Neutrophil (primary cell): Measurements from ENCODE around the gene UBE2D2.
"Not testable (repeated sequence)": the region's sequence is repeated elsewhere in the genome, so short reads cannot be mapped to it uniquely, and the experiment has no call there.

ENCODE experiments used
- H3K27ac ChIP-seq: fragments of 200-600 bp; sonication (generic); 2 replicates; pipeline ENCODE4 v1.5.1; 2016; ENCODE audit warnings: mild to moderate bottlenecking, moderate library complexity
- H3K27me3 ChIP-seq: fragments of 200-600 bp; sonication (generic); 2 replicates; pipeline ENCODE4 v1.6.0; 2016; ENCODE audit warnings: mild to moderate bottlenecking
- H3K36me3 ChIP-seq: fragments of 200-600 bp; sonication (generic); 2 replicates; pipeline ENCODE4 v1.5.1; 2017
- H3K4me1 ChIP-seq, 2 experiments: fragments of 200-600 bp in 1 of 2; sonication (generic) in 1 of 2; 1 replicate in 1 of 2; 2 replicates in 1 of 2; pipeline versions ENCODE4 v1.5.1 to v1.6.1; 2013 to 2016; ENCODE audit warnings: low read depth in 1 of 2, low read length in 1 of 2, mild to moderate bottlenecking in 1 of 2, moderate library complexity in 1 of 2; ENCODE audit not compliant: control insufficient read depth in 1 of 2, insufficient read depth in 1 of 2
- H3K4me3 ChIP-seq, 2 experiments: fragments of 200-600 bp in 1 of 2; sonication (generic) in 1 of 2; 1 replicate in 1 of 2; 2 replicates in 1 of 2; pipeline ENCODE4 v1.5.1; 2013 to 2016; ENCODE audit warnings: low read depth in 1 of 2, low read length in 1 of 2, mild to moderate bottlenecking in 1 of 2, moderate library complexity in 1 of 2
- H3K9me3 ChIP-seq: fragments of 200-600 bp; sonication (generic); 2 replicates; pipeline ENCODE4 v1.5.1; 2016
- TF ChIP-seq, protein P1 (sequence below): fragments of 200-600 bp; sonication (generic); IDR thresholded peaks from 2 replicates; pipeline ENCODE4 v1.5.1; 2016; ENCODE audit warnings: antibody characterized with exemption

Gene UBE2D2

DNA sequence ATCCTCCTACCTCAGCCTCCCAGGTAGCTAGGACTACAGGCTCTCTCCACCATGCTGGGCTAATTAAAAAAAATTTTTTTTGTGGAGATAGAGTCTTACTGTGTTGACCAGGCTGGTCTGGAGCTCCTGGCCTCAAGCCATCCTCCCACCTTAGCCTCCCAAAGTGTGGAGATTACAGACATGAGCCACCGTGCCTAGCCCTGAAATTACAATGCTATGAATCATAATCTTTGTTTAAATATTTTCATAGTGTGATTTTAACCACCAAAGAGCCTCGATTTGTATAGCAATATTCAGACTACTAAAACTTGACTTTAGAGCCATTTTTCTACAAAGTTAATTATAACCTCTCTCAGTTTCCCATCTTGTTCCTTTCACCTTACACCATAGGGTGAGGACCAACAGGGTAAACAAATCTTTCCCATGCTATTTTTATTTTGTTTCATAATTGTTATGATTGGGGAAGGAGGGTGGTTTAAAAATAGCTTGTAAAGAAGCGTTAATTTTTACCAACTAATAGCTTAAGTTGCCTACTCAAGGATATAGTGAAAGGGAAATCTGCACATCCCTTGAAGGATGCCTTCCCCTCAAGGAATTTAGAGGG is 32.7 kb downstream of the UBE2D2 start:
- Histone ChIP-seq H3K27ac (no peak overlapping the region), H3K4me3 (no peak overlapping the region), H3K4me1 (peaks cover 13 to 21% of the 10 kb centered on the region in 2 experiments), H3K27me3 (no peaks in the 10 kb centered on the region), H3K36me3 (no peaks in the 10 kb centered on the region), H3K9me3 (no peaks in the 10 kb centered on the region)
- TF ChIP-seq, protein P1, sequence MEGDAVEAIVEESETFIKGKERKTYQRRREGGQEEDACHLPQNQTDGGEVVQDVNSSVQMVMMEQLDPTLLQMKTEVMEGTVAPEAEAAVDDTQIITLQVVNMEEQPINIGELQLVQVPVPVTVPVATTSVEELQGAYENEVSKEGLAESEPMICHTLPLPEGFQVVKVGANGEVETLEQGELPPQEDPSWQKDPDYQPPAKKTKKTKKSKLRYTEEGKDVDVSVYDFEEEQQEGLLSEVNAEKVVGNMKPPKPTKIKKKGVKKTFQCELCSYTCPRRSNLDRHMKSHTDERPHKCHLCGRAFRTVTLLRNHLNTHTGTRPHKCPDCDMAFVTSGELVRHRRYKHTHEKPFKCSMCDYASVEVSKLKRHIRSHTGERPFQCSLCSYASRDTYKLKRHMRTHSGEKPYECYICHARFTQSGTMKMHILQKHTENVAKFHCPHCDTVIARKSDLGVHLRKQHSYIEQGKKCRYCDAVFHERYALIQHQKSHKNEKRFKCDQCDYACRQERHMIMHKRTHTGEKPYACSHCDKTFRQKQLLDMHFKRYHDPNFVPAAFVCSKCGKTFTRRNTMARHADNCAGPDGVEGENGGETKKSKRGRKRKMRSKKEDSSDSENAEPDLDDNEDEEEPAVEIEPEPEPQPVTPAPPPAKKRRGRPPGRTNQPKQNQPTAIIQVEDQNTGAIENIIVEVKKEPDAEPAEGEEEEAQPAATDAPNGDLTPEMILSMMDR = no peak

DNA sequence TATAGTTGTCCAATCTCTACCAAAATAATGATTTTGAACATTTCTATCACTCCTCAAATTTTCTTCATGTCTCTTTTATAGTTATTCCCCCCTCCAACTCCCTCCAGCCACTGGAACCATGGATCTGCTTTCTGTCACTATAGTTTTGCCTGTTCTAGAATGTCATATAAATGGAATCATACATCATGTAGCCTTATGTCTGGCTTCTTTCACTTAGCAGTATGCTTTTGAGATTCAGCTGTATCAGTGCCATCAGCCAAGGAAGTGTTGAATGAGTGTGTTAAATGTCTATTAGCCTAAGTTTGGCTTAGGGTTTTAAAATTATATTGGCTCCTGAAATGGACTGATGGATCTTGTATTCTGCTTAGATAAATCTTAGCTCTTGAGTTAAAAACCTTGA is 36.0 kb downstream of the UBE2D2 start:
- no peaks in the 10 kb centered on the region for H3K27me3 ChIP-seq
- H3K9me3 ChIP-seq = no peaks in the 10 kb centered on the region
- H3K27ac ChIP-seq = no peak overlapping the region
- no peaks in the 10 kb centered on the region for H3K4me1 ChIP-seq
- no peak overlapping the region for H3K4me3 ChIP-seq
- H3K36me3 ChIP-seq = peaks cover 21% of the 10 kb centered on the region
- TF ChIP-seq, protein P1 = no peak

DNA sequence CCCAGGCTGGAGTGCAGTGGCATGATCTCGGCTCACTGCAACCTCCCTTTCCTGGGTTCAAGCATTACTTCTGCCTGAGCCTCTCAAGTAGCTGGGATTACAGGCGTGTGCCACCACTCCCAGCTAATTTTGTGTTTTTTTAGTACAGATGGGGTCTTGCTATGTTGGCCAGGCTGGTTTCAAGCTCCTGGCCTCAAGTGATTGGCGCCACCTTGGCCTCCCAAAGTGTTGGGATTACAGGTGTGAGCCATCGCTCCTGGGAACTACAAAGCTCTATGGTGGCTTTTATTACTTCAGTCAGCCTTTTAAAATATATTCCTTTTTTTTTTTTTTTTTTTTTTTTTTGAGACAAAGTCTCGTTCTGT is 37.4 kb downstream of the UBE2D2 start:
- not testable (repeated sequence) for H3K9me3 ChIP-seq, H3K4me3 ChIP-seq, H3K4me1 ChIP-seq, H3K27ac ChIP-seq, H3K27me3 ChIP-seq
- H3K36me3 ChIP-seq = peaks cover 33% of the 10 kb centered on the region

DNA sequence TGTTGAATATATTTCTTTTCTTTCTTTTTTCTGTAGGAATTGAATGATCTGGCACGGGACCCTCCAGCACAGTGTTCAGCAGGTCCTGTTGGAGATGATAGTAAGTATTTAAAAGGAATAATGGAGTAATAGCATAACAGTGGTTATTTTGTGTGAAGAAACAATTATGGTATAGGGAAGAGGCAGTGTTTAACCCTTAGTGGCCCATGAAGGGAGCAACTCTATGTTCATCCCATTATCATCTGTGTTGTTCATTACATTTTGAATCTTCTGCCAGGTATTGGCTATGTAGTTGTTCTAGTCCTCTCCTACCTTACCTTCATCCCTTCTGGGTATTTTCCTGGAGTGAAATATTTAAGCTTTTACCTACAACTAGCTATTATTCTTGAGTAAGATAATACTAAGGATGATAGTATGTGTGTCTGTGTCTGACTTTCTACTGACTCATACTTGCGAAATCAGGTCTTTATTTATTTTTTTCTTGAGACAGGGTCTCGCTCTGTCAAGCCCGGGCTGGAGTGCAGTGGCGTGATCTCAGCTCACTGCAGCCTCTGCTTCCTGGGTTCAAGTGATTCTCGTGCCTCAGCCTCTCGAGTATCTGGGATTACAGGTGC is 39.3 kb downstream of the UBE2D2 start:
- TF ChIP-seq, protein P1 = no peak

DNA sequence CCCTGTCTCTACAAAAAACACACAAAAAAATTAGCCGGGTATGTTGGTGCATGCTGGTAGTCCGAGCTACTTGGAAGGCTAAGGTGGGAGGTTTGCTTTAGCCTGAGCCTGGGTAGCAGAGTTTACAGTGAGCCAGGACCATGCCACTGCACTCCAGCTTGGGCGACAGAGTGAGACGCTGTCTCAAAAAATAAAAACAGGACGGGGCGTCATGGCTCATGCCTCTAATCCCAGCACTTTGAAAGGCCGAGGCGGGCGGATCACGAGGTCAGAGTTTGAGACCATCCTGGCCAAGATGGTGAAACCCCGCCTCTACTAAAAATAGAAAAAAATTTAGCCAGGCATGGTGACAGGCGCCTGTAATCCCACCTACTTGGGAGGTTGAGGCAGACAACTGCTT is 40.3 kb downstream of the UBE2D2 start:
- TF ChIP-seq, protein P1 = no peak
- no peak overlapping the region for H3K27ac ChIP-seq

More for the DNA sequence above, 39.3 kb downstream of the UBE2D2 start:
- H3K27ac ChIP-seq = no peak overlapping the region
- peaks cover 33% of the 10 kb centered on the region for H3K36me3 ChIP-seq
- H3K4me3 ChIP-seq = no peak overlapping the region
- no peaks in the 10 kb centered on the region for H3K27me3 ChIP-seq
- no peaks in the 10 kb centered on the region for H3K4me1 ChIP-seq
- no peaks in the 10 kb centered on the region for H3K9me3 ChIP-seq

DNA sequence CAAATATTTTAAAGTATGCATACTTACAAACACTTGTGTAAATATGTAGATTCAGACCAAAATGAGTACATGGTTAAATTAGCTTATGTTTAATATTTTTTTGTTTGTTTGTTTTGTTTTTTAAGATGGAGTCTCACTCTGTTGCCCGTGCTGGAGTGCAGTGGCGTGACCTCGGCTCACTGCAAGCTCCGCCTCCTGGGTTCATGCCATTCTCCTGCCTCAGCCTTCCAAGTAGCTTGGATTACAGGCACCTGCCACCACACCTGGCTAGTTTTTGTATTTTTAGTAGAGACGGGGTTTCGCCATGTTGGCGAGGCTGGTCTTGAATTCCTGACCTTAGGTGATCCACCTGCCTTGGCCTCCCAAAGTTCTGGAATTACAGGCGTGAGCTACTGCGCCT is 40.8 kb downstream of the UBE2D2 start:
- not testable (repeated sequence) for H3K27ac ChIP-seq, H3K4me3 ChIP-seq, H3K4me1 ChIP-seq, H3K9me3 ChIP-seq, H3K27me3 ChIP-seq
- H3K36me3 ChIP-seq = peaks cover 40% of the 10 kb centered on the region

More for the DNA sequence above, 40.3 kb downstream of the UBE2D2 start:
- no peaks in the 10 kb centered on the region for H3K9me3 ChIP-seq
- peaks cover 38% of the 10 kb centered on the region for H3K36me3 ChIP-seq
- no peak overlapping the region for H3K4me3 ChIP-seq
- H3K4me1 ChIP-seq = no peaks in the 10 kb centered on the region
- no peaks in the 10 kb centered on the region for H3K27me3 ChIP-seq
